Ovary (tissue), 3 donors: ENCODE results near the gene RABGAP1L.

Experiments
- EP300 ChIP-seq: sonication (generic); formaldehyde crosslinking; IDR thresholded peaks from one replicate; pipeline ENCODE4 v1.6.1; 2017; ENCODE audit warnings: antibody characterized with exemption
- POLR2A ChIP-seq: fragments of 450-650 bp; IDR thresholded peaks from one replicate; pipeline ENCODE4 v1.6.1; 2017; ENCODE audit warnings: antibody characterized with exemption, mild to moderate bottlenecking, moderate library complexity
- TF ChIP-seq, protein P1 (sequence below), 3 donors: fragments of 450-650 bp in 2 of 3; fragments of 200-600 bp in 1 of 3; IDR thresholded peaks; one replicate each; pipeline versions ENCODE4 v1.5.1 to v1.8.0; 2016 to 2022; ENCODE audit warnings: antibody characterized with exemption in 3 of 3, mild to moderate bottlenecking in 1 of 3
- donor health status: DM: no; HTN: no; CAD: no.

DNA sequence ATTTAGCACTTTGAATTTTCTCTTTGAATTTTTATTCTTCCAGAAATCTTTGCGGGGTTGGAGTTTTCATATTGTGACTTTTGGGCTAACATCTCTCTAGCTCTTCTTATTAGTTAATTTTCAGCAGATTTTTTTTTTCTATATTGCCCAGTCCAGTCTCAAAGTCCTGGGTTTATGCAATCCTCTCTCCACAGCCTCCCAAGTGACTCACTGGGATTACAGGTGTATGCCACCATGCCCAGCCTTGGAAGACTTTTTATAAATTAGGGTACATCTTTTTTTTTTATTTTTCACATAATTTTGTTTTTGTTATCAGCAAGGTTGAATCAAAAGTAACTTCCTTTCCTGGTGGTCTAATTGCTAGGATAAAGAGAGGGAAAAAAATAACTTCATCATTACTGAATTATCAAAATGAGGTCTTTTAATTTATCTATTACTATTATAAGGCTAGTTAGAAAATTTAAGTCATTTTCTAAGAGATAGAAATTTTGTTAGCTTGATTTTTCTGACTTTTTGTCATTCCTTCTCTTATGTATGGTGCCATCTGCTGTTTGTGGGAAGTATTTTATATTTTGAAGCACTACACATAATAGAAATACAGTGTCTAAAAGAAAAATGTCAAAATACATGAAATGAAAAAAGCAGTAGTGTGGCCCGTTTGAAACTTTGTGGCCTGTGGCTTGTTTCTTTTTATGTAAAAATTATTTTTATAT, 567.0 kb downstream of the RABGAP1L start:
- TF ChIP-seq, protein P1, sequence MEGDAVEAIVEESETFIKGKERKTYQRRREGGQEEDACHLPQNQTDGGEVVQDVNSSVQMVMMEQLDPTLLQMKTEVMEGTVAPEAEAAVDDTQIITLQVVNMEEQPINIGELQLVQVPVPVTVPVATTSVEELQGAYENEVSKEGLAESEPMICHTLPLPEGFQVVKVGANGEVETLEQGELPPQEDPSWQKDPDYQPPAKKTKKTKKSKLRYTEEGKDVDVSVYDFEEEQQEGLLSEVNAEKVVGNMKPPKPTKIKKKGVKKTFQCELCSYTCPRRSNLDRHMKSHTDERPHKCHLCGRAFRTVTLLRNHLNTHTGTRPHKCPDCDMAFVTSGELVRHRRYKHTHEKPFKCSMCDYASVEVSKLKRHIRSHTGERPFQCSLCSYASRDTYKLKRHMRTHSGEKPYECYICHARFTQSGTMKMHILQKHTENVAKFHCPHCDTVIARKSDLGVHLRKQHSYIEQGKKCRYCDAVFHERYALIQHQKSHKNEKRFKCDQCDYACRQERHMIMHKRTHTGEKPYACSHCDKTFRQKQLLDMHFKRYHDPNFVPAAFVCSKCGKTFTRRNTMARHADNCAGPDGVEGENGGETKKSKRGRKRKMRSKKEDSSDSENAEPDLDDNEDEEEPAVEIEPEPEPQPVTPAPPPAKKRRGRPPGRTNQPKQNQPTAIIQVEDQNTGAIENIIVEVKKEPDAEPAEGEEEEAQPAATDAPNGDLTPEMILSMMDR (IDR thresholded peaks at IDR 0.05): no peak
- TF ChIP-seq POLR2A (no peak), EP300 (no peak)
